ENCODE measurements around the gene KLRC4. TPM values are rescaled to one million over a fixed set of nuclear protein-coding genes. Genes with fewer than 3 reads are reported as not detected.
"Not testable (repeated sequence)": the region's sequence is repeated elsewhere in the genome, so short reads cannot be mapped to it uniquely, and the experiment has no call there.

KLRC4 gene
- total RNA-seq, result 10 to 100 TPM in 1 of 2 donors, 1 to 10 TPM in 1; 5.4 to 17.8 TPM

- peak within 1 kb of the TSS; percentile 86 for H3K4me3 Mint-ChIP-seq
- no peaks in the 10 kb centered on the region for H3K27me3 Mint-ChIP-seq
- H3K9me3 Mint-ChIP-seq, result no peaks in the 10 kb centered on the region
- DNase-seq (ENCODE audit: low spot score) (no peak), ATAC-seq (peak in 1 of 2 donors; percentile 82)
- H3K4me1 Mint-ChIP-seq (ENCODE audit: low read depth in 2 of 2), result peaks cover 11 to 34% of the 10 kb centered on the region in 2 donors
- peak within 1 kb of the TSS; percentile 11 to 67 for H3K27ac Mint-ChIP-seq
- H3K36me3 Mint-ChIP-seq, result peaks cover 25% of the 10 kb centered on the region
Observed at GRCh38 chr12:10409392-10409791, at the start of gene KLRC4. Gene KLRC4 (minus strand): TSS chr12:10409757. CDS start chr12:10409575, 182 bp downstream.

- Mint-ChIP-seq H3K9me3 (peaks cover 36% of the 10 kb centered on the region), H3K4me1 (ENCODE audit: low read depth in 2 of 2) (peaks cover 28 to 35% of the 10 kb centered on the region in 2 donors), H3K36me3 (peaks cover 41% of the 10 kb centered on the region), H3K27me3 (no peaks in the 10 kb centered on the region), H3K4me3 (no peak overlapping the region), H3K27ac (peak overlapping the region in 1 of 2 donors; percentile 8)
- ATAC-seq (no peak), DNase-seq (ENCODE audit: low spot score) (no peak)
Observed at GRCh38 chr12:10457760-10458159, 48.2 kb upstream of the KLRC4 start.

GRCh38 chr12:10456856-10457255 lies 47.3 kb upstream of the KLRC4 start:
- Mint-ChIP-seq H3K27ac (peak overlapping the region; percentile 40 to 48), H3K4me3 (no peak overlapping the region), H3K27me3 (no peaks in the 10 kb centered on the region), H3K36me3 (peaks cover 32% of the 10 kb centered on the region), H3K4me1 (ENCODE audit: low read depth in 2 of 2) (peaks cover 28 to 35% of the 10 kb centered on the region in 2 donors), H3K9me3 (peaks cover 28% of the 10 kb centered on the region)
- ATAC-seq (no peak), DNase-seq (ENCODE audit: low spot score) (no peak)

GRCh38 chr12:10455766-10456165 lies 46.2 kb upstream of the KLRC4 start:
- ATAC-seq (no peak), DNase-seq (ENCODE audit: low spot score) (no peak)
- Mint-ChIP-seq H3K36me3 (peaks cover 31% of the 10 kb centered on the region), H3K27ac (peak overlapping the region; percentile 72 to 85), H3K27me3 (no peaks in the 10 kb centered on the region), H3K4me3 (no peak overlapping the region), H3K4me1 (ENCODE audit: low read depth in 2 of 2) (peaks cover 28 to 35% of the 10 kb centered on the region in 2 donors), H3K9me3 (peaks cover 26% of the 10 kb centered on the region)

GRCh38 chr12:10454531-10454930 lies 45.0 kb upstream of the KLRC4 start:
- DNase-seq (ENCODE audit: low spot score) (no peak), ATAC-seq (peak; percentile 40 to 57)
- Mint-ChIP-seq H3K27me3 (no peaks in the 10 kb centered on the region), H3K4me1 (ENCODE audit: low read depth in 2 of 2) (peaks cover 28 to 32% of the 10 kb centered on the region in 2 donors), H3K36me3 (peaks cover 34% of the 10 kb centered on the region), H3K4me3 (peak overlapping the region; percentile 51), H3K9me3 (peaks cover 26% of the 10 kb centered on the region), H3K27ac (peak overlapping the region; percentile 72 to 85)

GRCh38 chr12:10453156-10453555 lies 43.6 kb upstream of the KLRC4 start, which contains the start of gene KLRC1:
Gene KLRC1 (minus strand): TSS chr12:10453377. CDS start chr12:10451156, 2,221 bp downstream.
- H3K4me1 Mint-ChIP-seq (ENCODE audit: low read depth in 2 of 2), result peaks cover 26 to 34% of the 10 kb centered on the region in 2 donors
- ATAC-seq (peak; percentile 82 to 86), DNase-seq (ENCODE audit: low spot score) (no peak)
- peaks cover 41% of the 10 kb centered on the region for H3K36me3 Mint-ChIP-seq
- no peaks in the 10 kb centered on the region for H3K27me3 Mint-ChIP-seq
- H3K4me3 Mint-ChIP-seq, result peak within 1 kb of the TSS; percentile 77
- H3K27ac Mint-ChIP-seq, result peak within 1 kb of the TSS; percentile 78 to 85
- H3K9me3 Mint-ChIP-seq, result peaks cover 22% of the 10 kb centered on the region

GRCh38 chr12:10448236-10448635 lies 38.7 kb upstream of the KLRC4 start:
- Mint-ChIP-seq H3K4me3 (peak overlapping the region; percentile 87), H3K4me1 (ENCODE audit: low read depth in 2 of 2) (peaks cover 14 to 20% of the 10 kb centered on the region in 2 donors), H3K27ac (peak overlapping the region; percentile 86 to 87), H3K36me3 (peaks cover 23% of the 10 kb centered on the region), H3K27me3 (no peaks in the 10 kb centered on the region), H3K9me3 (no peaks in the 10 kb centered on the region)
- ATAC-seq (peak in 1 of 2 donors; percentile 74), DNase-seq (ENCODE audit: low spot score) (no peak)

- peaks cover 16 to 20% of the 10 kb centered on the region in 2 donors for H3K4me1 Mint-ChIP-seq (ENCODE audit: low read depth in 2 of 2)
- not testable (repeated sequence) for H3K9me3 Mint-ChIP-seq; H3K27me3 Mint-ChIP-seq; DNase-seq (ENCODE audit: low spot score)
- peaks cover 22% of the 10 kb centered on the region for H3K36me3 Mint-ChIP-seq
- H3K4me3 Mint-ChIP-seq, result peak overlapping the region; percentile 60
- peak overlapping the region; percentile 76 to 87 for H3K27ac Mint-ChIP-seq
- peak; percentile 96 to 97 for ATAC-seq
Observed at GRCh38 chr12:10446052-10446451, 36.5 kb upstream of the KLRC4 start.

GRCh38 chr12:10441144-10441543 lies 31.6 kb upstream of the KLRC4 start:
- not testable (repeated sequence) for H3K27ac Mint-ChIP-seq; DNase-seq (ENCODE audit: low spot score); ATAC-seq; H3K27me3 Mint-ChIP-seq; H3K4me3 Mint-ChIP-seq; H3K9me3 Mint-ChIP-seq; H3K36me3 Mint-ChIP-seq; H3K4me1 Mint-ChIP-seq (ENCODE audit: low read depth in 2 of 2)

GRCh38 chr12:10439608-10440274 lies 30.2 kb upstream of the KLRC4 start:
- not testable (repeated sequence) for ATAC-seq; H3K36me3 Mint-ChIP-seq; H3K27ac Mint-ChIP-seq; H3K9me3 Mint-ChIP-seq; H3K27me3 Mint-ChIP-seq; DNase-seq (ENCODE audit: low spot score); H3K4me1 Mint-ChIP-seq (ENCODE audit: low read depth in 2 of 2); H3K4me3 Mint-ChIP-seq

GRCh38 chr12:10437601-10438000 lies 28.0 kb upstream of the KLRC4 start:
- not testable (repeated sequence) for H3K4me3 Mint-ChIP-seq; H3K9me3 Mint-ChIP-seq; H3K4me1 Mint-ChIP-seq (ENCODE audit: low read depth in 2 of 2); H3K36me3 Mint-ChIP-seq; H3K27ac Mint-ChIP-seq; DNase-seq (ENCODE audit: low spot score); H3K27me3 Mint-ChIP-seq
- peak; percentile 82 to 86 for ATAC-seq

- not testable (repeated sequence) for H3K4me1 Mint-ChIP-seq (ENCODE audit: low read depth in 2 of 2); DNase-seq (ENCODE audit: low spot score); H3K9me3 Mint-ChIP-seq; H3K27me3 Mint-ChIP-seq; H3K36me3 Mint-ChIP-seq
- peak within 1 kb of the TSS in 1 of 2 donors; percentile 64 for H3K27ac Mint-ChIP-seq
- ATAC-seq, result peak; percentile 53 to 85
- peak within 1 kb of the TSS; percentile 50 for H3K4me3 Mint-ChIP-seq
Observed at GRCh38 chr12:10435816-10436215, 26.3 kb upstream of the KLRC4 start, which contains the start of gene KLRC2. Gene KLRC2 (minus strand): TSS chr12:10436010. CDS start chr12:10435986, 24 bp downstream.

GRCh38 chr12:10430623-10431022 lies 21.1 kb upstream of the KLRC4 start:
- H3K9me3 Mint-ChIP-seq; H3K4me3 Mint-ChIP-seq; H3K27me3 Mint-ChIP-seq; DNase-seq (ENCODE audit: low spot score); H3K4me1 Mint-ChIP-seq (ENCODE audit: low read depth in 2 of 2); H3K36me3 Mint-ChIP-seq: not testable (repeated sequence)
- peak overlapping the region in 1 of 2 donors; percentile 79 for H3K27ac Mint-ChIP-seq
- peak; percentile 73 to 95 for ATAC-seq

- H3K27ac Mint-ChIP-seq, result peak overlapping the region in 1 of 2 donors; percentile 29
- not testable (repeated sequence) for ATAC-seq; H3K27me3 Mint-ChIP-seq; H3K36me3 Mint-ChIP-seq; H3K4me3 Mint-ChIP-seq; H3K9me3 Mint-ChIP-seq; DNase-seq (ENCODE audit: low spot score); H3K4me1 Mint-ChIP-seq (ENCODE audit: low read depth in 2 of 2)
Observed at GRCh38 chr12:10425938-10426337, 16.4 kb upstream of the KLRC4 start.

Measured in natural killer cell treated with Interleukin-12 subunit alpha and Interleukin-12 subunit beta and Interleukin-15 and Interleukin-18, amount 100 ng/mL, for 72 hours (primary cell).